ENCODE results near the gene EIF4ENIF1. TPM values are rescaled to one million over a fixed set of nuclear protein-coding genes. Genes with fewer than 3 reads are reported as not detected.

EIF4ENIF1 gene
- total RNA-seq, 1 donor from 2014 or later, result 24.6 TPM

- intact Hi-C loops (cut with DNase I), result no loop called here
These were observed 13.8 kb downstream of the EIF4ENIF1 start for GRCh38 chr22:31475800-31476199.

GRCh38 chr22:31474743-31475142 lies 14.9 kb downstream of the EIF4ENIF1 start:
- no peak overlapping the region for H3K4me3 ChIP-seq
- DNase-seq (ENCODE audit: extremely low spot score in 2 of 2), result no peak
- intact Hi-C loops (cut with DNase I), result no loop called here
- H3K27me3 ChIP-seq, result no peaks in the 10 kb centered on the region
- H3K4me1 ChIP-seq, result no peaks in the 10 kb centered on the region
- peaks cover 0 to 9% of the 10 kb centered on the region in 2 donors for H3K36me3 ChIP-seq
- no peak overlapping the region for H3K27ac ChIP-seq
- H3K9me3 ChIP-seq, result no peaks in the 10 kb centered on the region
- TF ChIP-seq CTCF (IDR thresholded peaks at IDR 0.05) (no peak), POLR2AphosphoS5 (IDR thresholded peaks at IDR 0.05; ENCODE audit: insufficient read depth in 1 of 2, low read depth in 1 of 2) (no peak), POLR2A (IDR thresholded peaks at IDR 0.05) (no peak)

More at GRCh38 chr22:31475800-31476199, 13.8 kb downstream of the EIF4ENIF1 start:
- Histone ChIP-seq H3K9me3 (no peaks in the 10 kb centered on the region), H3K4me1 (no peaks in the 10 kb centered on the region), H3K27me3 (no peaks in the 10 kb centered on the region), H3K4me3 (no peak overlapping the region), H3K27ac (no peak overlapping the region), H3K36me3 (peaks cover 0 to 14% of the 10 kb centered on the region in 2 donors)
- no peak for DNase-seq (ENCODE audit: extremely low spot score in 2 of 2)
- TF ChIP-seq POLR2A (IDR thresholded peaks at IDR 0.05) (no peak), POLR2AphosphoS5 (IDR thresholded peaks at IDR 0.05; ENCODE audit: insufficient read depth in 1 of 2, low read depth in 1 of 2) (no peak), CTCF (IDR thresholded peaks at IDR 0.05) (no peak)

GRCh38 chr22:31465307-31465706 lies 24.3 kb downstream of the EIF4ENIF1 start:
- TF ChIP-seq POLR2A (IDR thresholded peaks at IDR 0.05) (no peak), POLR2AphosphoS5 (IDR thresholded peaks at IDR 0.05; ENCODE audit: insufficient read depth in 1 of 2, low read depth in 1 of 2) (no peak), CTCF (IDR thresholded peaks at IDR 0.05) (no peak)
- intact Hi-C loops (cut with DNase I), result no loop called here
- Histone ChIP-seq H3K27ac (no peak overlapping the region), H3K4me3 (no peak overlapping the region), H3K9me3 (no peaks in the 10 kb centered on the region), H3K27me3 (no peaks in the 10 kb centered on the region), H3K4me1 (no peaks in the 10 kb centered on the region), H3K36me3 (peaks cover 0 to 48% of the 10 kb centered on the region in 2 donors)
- no peak for DNase-seq (ENCODE audit: extremely low spot score in 2 of 2)

GRCh38 chr22:31461699-31462098 lies 27.9 kb downstream of the EIF4ENIF1 start:
- Histone ChIP-seq H3K9me3 (no peaks in the 10 kb centered on the region), H3K27ac (no peak overlapping the region), H3K4me1 (no peaks in the 10 kb centered on the region), H3K27me3 (no peaks in the 10 kb centered on the region), H3K4me3 (no peak overlapping the region), H3K36me3 (peaks cover 0 to 65% of the 10 kb centered on the region in 2 donors)
- intact Hi-C loops (cut with DNase I), result no loop called here
- DNase-seq (ENCODE audit: extremely low spot score in 2 of 2), result no peak
- TF ChIP-seq POLR2AphosphoS5 (IDR thresholded peaks at IDR 0.05; ENCODE audit: insufficient read depth in 1 of 2, low read depth in 1 of 2) (no peak), POLR2A (IDR thresholded peaks at IDR 0.05) (no peak), CTCF (IDR thresholded peaks at IDR 0.05) (no peak)

- Histone ChIP-seq H3K36me3 (peaks cover 0 to 54% of the 10 kb centered on the region in 2 donors), H3K27ac (no peak overlapping the region)
These were observed 37.7 kb downstream of the EIF4ENIF1 start for GRCh38 chr22:31451709-31452571.

More at GRCh38 chr22:31451709-31452571, 37.7 kb downstream of the EIF4ENIF1 start:
- DNase-seq (ENCODE audit: extremely low spot score in 2 of 2), result no peak
- no peaks in the 10 kb centered on the region for H3K9me3 ChIP-seq
- intact Hi-C loops (cut with DNase I), result no loop called here
- TF ChIP-seq CTCF (IDR thresholded peaks at IDR 0.05), result no peak
- no peaks in the 10 kb centered on the region for H3K27me3 ChIP-seq
- H3K4me1 ChIP-seq, result no peaks in the 10 kb centered on the region
- H3K4me3 ChIP-seq, result no peak overlapping the region
